ENCODE data around the gene HSPBAP1.

Gene HSPBAP1

GRCh38 chr3:122793568-122794416 lies at the start of gene HSPBAP1:
HSPBAP1 (minus strand) TSS chr3:122793831; CDS start chr3:122793680, 151 bp downstream.
- no peak for DNase-seq

- no peak for DNase-seq
These were observed 42.0 kb upstream of the HSPBAP1 start for GRCh38 chr3:122835590-122835989.

- DNase-seq = no peak
These were observed 34.6 kb upstream of the HSPBAP1 start for GRCh38 chr3:122828281-122828680.

GRCh38 chr3:122826278-122826677 lies 32.6 kb upstream of the HSPBAP1 start:
- DNase-seq = no peak

- no peak for DNase-seq
These were observed 31.8 kb upstream of the HSPBAP1 start for GRCh38 chr3:122825460-122825859.

- DNase-seq = no peak
These were observed 31.1 kb upstream of the HSPBAP1 start for GRCh38 chr3:122824465-122825381.

GRCh38 chr3:122816587-122816986 lies 23.0 kb upstream of the HSPBAP1 start:
- DNase-seq = no peak

GRCh38 chr3:122810734-122811133 lies 17.1 kb upstream of the HSPBAP1 start:
- no peak for DNase-seq

GRCh38 chr3:122803977-122804376 lies 10.3 kb upstream of the HSPBAP1 start:
- DNase-seq = no peak

GRCh38 chr3:122802323-122802722 lies 8.7 kb upstream of the HSPBAP1 start:
- no peak for DNase-seq

- no peak for DNase-seq
These were observed 7.1 kb upstream of the HSPBAP1 start for GRCh38 chr3:122800706-122801237.

- no peak for DNase-seq
These were observed 6.4 kb upstream of the HSPBAP1 start for GRCh38 chr3:122800031-122800430.

- no peak for DNase-seq
These were observed 5.7 kb upstream of the HSPBAP1 start for GRCh38 chr3:122799322-122799721.

- no peak for DNase-seq
These were observed 3.7 kb upstream of the HSPBAP1 start for GRCh38 chr3:122797291-122797690.

GRCh38 chr3:122795674-122796195 lies 2.1 kb upstream of the HSPBAP1 start:
- DNase-seq = no peak

GRCh38 chr3:122794779-122795673 lies 1.4 kb upstream of the HSPBAP1 start, which contains the start of gene SLC49A4:
SLC49A4 (plus strand) TSS chr3:122795069; CDS start chr3:122795193, 124 bp downstream.
- DNase-seq = no peak

GRCh38 chr3:122794483-122794778 lies 800 bp upstream of the HSPBAP1 start:
- DNase-seq = no peak

- DNase-seq = no peak
These were observed 3.9 kb downstream of the HSPBAP1 start for GRCh38 chr3:122789585-122790273.

- DNase-seq = no peak
These were observed 5.8 kb downstream of the HSPBAP1 start for GRCh38 chr3:122787872-122788271.

- DNase-seq = no peak
These were observed 7.6 kb downstream of the HSPBAP1 start for GRCh38 chr3:122786066-122786465.

- no peak for DNase-seq
These were observed 8.4 kb downstream of the HSPBAP1 start for GRCh38 chr3:122785231-122785630.

- no peak for DNase-seq
These were observed 9.2 kb downstream of the HSPBAP1 start for GRCh38 chr3:122784436-122784835.

Measured in NCI-H526 treated with DMSO at 0.1 percent for 48 hours (cell line).